Tibial nerve (tissue), 4 donors: ENCODE data around the gene NRXN2.

Source experiments
- CTCF ChIP-seq, 5 experiments: fragments of 200-600 bp in 3 of 5; fragments of 450-650 bp in 2 of 5; sonication (generic) in 3 of 5; IDR thresholded peaks; one replicate each; pipeline ENCODE4 v1.5.1; 2016 to 2019; ENCODE audit warnings: antibody characterized with exemption in 5 of 5, mild to moderate bottlenecking in 3 of 5, moderate library complexity in 2 of 5
- EP300 ChIP-seq, 2 donors: sonication (generic); formaldehyde crosslinking; IDR thresholded peaks; one replicate each; pipeline ENCODE4 v1.6.1; 2017; ENCODE audit warnings: antibody characterized with exemption in 2 of 2, mild to moderate bottlenecking in 1 of 2

DNA sequence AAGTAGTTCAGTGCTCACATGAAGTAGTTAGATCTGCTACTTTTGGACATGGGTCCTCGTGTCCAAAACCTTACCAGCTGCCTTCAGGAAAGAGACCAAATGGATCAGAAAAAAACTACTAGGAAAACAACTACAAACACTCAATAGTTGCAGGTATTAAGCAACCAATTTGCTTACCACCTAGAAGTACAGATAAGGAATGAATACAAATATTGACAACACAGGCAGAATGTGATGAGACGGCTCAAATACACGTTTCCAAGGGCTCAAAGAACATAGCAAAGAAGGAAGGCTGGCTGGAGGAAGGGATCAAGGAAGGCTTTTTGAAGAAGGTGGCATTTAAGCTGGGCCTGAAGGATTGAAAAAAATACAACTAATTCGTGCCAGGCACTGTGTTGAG lies 41.8 kb downstream of the NRXN2 start:
- TF ChIP-seq CTCF (IDR thresholded peaks at IDR 0.05) (no peak), EP300 (IDR thresholded peaks at IDR 0.05) (no peak)
